Effector CD8-positive, alpha-beta T cell (primary cell): ENCODE results near the gene SLC13A5.
"Not testable (repeated sequence)": the region's sequence is repeated elsewhere in the genome, so short reads cannot be mapped to it uniquely, and the experiment has no call there.

ENCODE experiments used
- DNase-seq: peaks from one replicate; lab custom pipeline; 2025; lab: John Stamatoyannopoulos, UW

The SLC13A5 gene

GRCh38 chr17:6711081-6711674, 2.0 kb downstream of the SLC13A5 start:
- DNase-seq = no peak

- no peak for DNase-seq
Observed at GRCh38 chr17:6710317-6710716, 2.9 kb downstream of the SLC13A5 start.

- DNase-seq = no peak
Observed at GRCh38 chr17:6708357-6708961, 4.7 kb downstream of the SLC13A5 start.

GRCh38 chr17:6706996-6707395, 6.2 kb downstream of the SLC13A5 start:
- no peak for DNase-seq

GRCh38 chr17:6706499-6706898, 6.7 kb downstream of the SLC13A5 start:
- DNase-seq = no peak

GRCh38 chr17:6704470-6705052, 8.6 kb downstream of the SLC13A5 start:
- no peak for DNase-seq

GRCh38 chr17:6703751-6704150, 9.4 kb downstream of the SLC13A5 start:
- DNase-seq = no peak

GRCh38 chr17:6702567-6703215, 10.5 kb downstream of the SLC13A5 start:
- no peak for DNase-seq

GRCh38 chr17:6701719-6702118, 11.4 kb downstream of the SLC13A5 start:
- no peak for DNase-seq

- no peak for DNase-seq
Observed at GRCh38 chr17:6700948-6701307, 12.2 kb downstream of the SLC13A5 start.

- no peak for DNase-seq
Observed at GRCh38 chr17:6699997-6700947, 12.9 kb downstream of the SLC13A5 start.

- DNase-seq = no peak
Observed at GRCh38 chr17:6698004-6698403, 15.2 kb downstream of the SLC13A5 start.

GRCh38 chr17:6696906-6697305, 16.3 kb downstream of the SLC13A5 start:
- DNase-seq = no peak

GRCh38 chr17:6695565-6695964, 17.6 kb downstream of the SLC13A5 start:
- DNase-seq = no peak

GRCh38 chr17:6695051-6695450, 18.1 kb downstream of the SLC13A5 start:
- no peak for DNase-seq

GRCh38 chr17:6691958-6692357, 21.2 kb downstream of the SLC13A5 start:
- not testable (repeated sequence) for DNase-seq

- DNase-seq = no peak
Observed at GRCh38 chr17:6691546-6691945, 21.6 kb downstream of the SLC13A5 start.

- DNase-seq = no peak
Observed at GRCh38 chr17:6690641-6691040, 22.5 kb downstream of the SLC13A5 start.

- no peak for DNase-seq
Observed at GRCh38 chr17:6688944-6689343, 24.2 kb downstream of the SLC13A5 start.

- DNase-seq = no peak
Observed at GRCh38 chr17:6686026-6686425, 27.1 kb downstream of the SLC13A5 start.

- DNase-seq = no peak
Observed at GRCh38 chr17:6684881-6685767, 28.0 kb downstream of the SLC13A5 start.
